T-helper 22 cell (primary cell): Measurements from ENCODE around the gene COL27A1.
"Not testable (repeated sequence)": the region's sequence is repeated elsewhere in the genome, so short reads cannot be mapped to it uniquely, and the experiment has no call there.

Experiments
- DNase-seq: peaks from one replicate; pipeline ENCODE4 v3.0.0-alpha.2; 2020; ENCODE audit warnings: low read depth

Gene COL27A1

DNA sequence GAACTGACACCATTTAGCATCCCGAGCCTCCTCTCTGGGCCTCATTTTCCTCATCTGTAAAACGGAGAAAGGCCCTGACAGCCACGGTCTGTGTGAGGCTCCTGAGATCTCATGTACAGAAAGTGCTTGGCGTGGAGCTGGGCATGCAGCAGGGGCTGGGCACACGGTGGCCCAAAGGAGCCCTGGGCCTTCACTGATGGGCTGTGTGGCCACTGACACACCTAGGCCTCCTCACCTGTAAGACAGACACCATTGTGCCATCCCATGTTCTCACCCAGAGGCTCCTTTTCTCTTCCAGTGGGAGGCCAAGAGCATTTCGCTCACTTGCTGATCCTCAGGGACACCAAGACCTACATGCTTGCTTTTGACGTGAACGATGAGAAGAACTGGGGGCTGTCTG lies 169.2 kb downstream of the COL27A1 start:
- DNase-seq, result no peak

DNA sequence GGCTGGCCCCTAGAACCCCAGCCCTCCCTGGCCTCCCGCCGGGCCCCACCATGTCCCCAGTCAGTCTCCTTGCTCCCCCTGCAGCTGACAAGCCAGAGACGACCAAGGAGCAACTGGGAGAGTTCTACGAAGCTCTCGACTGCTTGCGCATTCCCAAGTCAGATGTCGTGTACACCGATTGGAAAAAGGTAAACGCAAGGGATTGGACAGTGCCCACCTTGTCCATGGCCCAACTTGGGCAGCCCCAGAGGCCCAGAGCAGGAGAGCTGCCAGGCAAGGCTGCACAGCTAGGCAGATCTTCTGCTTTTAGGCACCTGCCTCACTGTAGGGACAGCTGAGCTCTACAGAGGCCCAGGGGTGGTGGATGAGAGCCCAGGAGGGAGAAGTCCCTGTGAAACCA lies 169.6 kb downstream of the COL27A1 start:
- DNase-seq, result not testable (repeated sequence)

DNA sequence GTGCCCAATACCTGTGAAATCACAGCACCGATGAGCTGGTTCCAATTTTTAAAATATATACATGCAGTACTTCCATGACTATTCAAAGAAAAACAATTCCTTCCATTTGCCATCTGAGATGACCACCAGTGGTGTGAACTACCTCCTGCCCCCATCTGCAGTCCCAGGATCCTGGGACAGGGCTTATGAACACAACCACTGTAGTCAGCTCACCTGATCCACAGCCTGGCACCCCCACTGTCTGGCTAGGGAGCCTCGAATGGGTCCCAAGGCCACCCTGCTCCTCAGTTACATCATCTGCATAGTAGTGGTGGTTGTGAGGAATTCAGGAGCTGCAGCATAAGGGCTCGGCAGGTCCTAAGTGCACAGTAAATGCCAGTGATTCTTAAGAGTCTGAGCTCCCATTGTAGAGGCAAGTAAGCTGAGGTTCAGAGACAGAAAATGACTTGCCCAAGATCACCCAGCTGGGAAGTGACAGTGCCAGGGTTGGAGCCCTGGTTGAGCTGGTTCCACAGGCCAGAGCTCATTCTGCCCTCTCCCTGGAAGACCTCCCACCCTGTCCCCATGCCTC lies 170.4 kb downstream of the COL27A1 start:
- DNase-seq, result not testable (repeated sequence)

DNA sequence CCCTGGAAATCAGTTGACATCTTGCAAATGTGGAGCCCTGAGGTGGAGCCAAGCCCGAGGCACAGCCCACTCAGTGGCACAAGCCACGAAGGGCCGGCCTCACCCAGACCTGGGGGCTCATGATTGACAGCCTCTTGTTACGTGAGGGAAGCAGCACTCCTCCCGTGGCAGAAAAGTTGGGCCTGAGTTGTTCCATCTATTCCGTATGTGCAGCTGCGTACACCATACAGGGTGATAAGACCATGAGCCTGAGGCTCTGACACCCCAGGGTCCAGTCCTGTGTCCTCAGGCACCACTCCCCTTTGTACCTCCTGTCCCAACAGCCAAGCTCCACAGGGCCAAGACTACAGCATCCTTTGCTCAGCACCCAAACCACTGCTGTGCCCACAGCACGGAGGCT lies 172.4 kb downstream of the COL27A1 start:
- no peak for DNase-seq

DNA sequence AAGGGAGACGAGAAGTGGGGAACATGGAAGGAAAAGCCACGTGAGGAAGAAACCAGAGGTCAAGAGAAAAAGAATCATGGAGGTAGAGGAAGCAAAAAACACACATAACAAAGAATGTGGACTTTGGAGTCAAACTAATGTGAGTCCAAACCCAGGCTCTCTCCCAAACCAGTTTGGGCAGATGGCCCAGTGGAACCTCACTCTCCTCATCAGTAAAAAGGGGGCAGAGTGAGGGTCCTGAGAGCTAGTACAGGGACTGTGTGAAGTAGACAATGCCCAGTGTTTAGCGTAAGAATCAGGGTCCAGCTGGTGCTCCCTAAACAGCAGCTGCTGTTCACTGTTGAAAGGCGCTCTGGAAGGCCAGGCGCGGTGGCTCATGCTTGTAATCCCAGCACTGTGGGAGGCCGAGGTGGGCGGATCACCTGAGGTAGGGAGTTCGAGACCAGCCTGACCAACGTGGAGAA lies 173.1 kb downstream of the COL27A1 start:
- DNase-seq, result not testable (repeated sequence)

DNA sequence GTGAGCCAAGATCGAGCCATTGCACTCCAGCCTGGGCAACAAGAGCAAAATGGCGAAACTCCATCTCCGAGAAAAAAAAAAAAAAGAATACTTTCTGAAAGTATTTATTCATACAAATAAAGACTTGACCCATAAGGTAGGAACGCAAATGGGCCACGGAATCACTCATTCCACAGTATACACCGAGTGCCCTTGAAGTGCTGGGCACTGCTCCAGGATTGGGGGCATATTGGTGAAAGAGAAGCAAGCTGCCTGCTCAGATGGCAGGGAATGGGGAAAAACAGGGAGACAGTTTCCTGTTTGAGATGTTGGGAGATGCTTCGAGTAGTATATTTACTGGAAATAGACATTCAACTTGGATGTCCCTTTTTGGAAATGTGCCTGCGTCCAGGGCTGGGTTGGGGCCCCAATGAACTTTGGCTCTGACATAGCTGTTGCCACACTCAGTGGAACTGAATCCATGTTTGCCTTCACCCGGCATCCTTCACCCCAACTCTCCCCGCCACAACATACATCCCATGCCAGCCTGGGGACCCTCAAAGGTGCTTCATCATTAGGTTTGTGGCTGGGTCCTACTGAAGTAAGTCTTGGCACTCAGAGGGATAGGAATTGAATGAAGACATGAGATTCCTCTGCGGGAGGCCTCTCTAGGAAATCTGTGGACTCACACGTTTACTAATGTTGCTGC lies 173.7 kb downstream of the COL27A1 start:
- not testable (repeated sequence) for DNase-seq

DNA sequence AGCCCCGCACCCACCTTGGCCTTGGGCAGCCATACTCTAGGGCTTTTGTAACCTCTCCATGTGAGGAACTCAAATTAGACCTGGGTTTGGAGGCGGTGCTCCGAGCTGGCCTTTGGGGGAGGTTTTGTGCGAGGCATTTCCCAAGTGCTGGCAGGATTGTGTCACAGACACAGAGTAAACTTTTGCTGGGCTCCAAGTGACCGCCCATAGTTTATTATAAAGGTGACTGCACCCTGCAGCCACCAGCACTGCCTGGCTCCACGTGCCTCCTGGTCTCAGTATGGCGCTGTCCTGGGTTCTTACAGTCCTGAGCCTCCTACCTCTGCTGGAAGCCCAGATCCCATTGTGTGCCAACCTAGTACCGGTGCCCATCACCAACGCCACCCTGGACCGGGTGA lies 174.3 kb downstream of the COL27A1 start, which contains the start of gene ORM2:
Gene ORM2 (plus strand): TSS at position 245 of the 398 bp plus-strand sequence. CDS start 36 bp downstream, at position 281.
- not testable (repeated sequence) for DNase-seq

DNA sequence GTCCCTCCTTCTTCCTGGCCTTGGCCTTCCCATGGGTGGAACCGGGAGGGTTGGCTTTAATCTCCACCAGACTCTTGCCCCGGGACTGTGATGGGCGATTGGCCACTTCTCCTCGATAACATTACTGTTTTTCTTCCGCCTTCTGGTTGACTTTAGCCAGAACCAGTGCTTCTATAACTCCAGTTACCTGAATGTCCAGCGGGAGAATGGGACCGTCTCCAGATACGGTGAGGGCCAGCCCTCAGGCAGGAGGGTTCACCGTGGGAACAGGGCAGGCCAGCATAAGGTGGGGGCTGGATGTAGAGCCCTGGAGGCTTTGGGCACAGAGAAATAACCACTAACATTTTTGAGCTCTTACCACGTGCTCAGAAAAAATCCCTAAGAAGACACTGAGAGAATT lies 175.3 kb downstream of the COL27A1 start:
- no peak for DNase-seq

DNA sequence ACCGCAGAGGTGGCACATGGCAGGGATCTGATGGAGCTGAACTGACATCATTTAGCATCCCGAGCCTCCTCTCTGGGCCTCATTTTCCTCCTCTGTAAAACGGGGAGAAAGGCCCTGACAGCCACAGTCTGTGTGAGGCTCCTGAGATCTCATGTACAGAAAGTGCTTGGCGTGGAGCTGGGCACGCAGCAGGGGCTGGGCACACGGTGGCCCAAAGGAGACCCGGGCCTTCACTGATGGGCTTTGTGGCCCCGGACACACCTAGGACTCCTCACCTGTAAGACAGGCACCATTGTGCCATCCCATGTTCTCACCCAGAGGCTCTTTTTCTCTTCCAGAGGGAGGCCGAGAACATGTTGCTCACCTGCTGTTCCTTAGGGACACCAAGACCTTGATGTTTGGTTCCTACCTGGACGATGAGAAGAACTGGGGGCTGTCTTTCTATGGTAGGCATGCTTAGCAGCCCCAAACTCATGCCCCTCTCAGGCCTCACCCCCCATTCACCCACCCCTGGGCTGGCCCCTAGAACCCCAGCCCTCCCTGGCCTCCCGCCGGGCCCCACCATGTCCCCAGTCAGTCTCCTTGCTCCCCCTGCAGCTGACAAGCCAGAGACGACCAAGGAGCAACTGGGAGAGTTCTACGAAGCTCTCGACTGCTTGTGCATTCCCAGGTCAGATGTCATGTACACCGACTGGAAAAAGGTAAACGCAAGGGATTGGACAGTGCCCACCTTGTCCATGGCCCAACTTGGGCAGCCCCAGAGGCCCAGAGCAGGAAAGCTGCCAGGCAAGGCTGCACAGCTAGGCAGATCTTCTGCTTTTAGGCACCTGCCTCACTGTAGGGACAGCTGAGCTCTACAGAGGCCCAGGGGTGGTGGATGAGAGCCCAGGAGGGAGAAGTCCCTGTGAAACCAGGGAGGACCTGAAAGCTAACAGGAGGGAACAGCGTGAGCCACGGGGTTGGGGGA lies 176.2 kb downstream of the COL27A1 start:
- DNase-seq, result not testable (repeated sequence)

DNA sequence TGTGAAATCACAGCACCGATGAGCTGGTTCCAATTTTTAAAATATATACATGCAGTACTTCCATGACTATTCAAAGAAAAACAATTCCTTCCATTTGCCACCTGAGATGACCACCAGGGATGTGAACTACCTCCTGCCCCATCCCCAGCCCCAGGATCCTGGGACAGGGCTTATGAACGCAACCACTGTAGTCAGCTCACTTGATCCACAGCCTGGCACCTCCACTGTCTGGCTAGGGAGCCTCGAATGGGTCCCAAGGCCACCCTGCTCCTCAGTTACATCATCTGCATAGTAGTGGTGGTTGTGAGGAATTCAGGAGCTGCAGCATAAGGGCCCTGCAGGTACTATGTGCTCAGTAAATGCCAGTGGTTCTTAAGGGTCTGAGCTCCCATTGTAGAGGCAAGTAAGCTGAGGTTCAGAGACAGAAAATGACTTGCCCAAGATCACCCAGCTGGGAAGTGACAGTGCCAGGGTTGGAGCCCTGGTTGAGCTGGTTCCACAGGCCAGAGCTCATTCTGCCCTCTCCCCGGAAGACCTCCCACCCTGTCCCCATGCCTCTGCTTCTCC lies 177.2 kb downstream of the COL27A1 start:
- not testable (repeated sequence) for DNase-seq

DNA sequence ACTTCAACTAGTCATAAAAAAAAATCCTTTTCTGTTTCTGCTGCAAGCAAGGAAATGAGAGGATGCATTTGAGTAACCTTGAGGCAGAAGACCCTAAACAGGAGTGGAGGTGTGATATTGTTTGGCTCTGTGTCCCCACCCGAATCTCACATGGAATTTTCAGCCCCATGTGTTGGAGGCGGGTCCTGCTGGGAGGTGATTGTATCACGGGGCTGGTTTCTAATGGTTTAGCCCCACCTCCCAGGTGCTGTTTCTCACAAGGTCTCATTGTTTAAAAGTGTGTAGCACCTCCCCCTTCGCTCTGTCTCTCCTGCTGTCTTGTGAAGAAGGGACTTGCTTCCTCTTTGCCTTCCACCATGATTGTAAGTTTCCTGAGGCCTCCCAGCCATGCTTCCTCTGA lies 178.4 kb downstream of the COL27A1 start:
- not testable (repeated sequence) for DNase-seq

DNA sequence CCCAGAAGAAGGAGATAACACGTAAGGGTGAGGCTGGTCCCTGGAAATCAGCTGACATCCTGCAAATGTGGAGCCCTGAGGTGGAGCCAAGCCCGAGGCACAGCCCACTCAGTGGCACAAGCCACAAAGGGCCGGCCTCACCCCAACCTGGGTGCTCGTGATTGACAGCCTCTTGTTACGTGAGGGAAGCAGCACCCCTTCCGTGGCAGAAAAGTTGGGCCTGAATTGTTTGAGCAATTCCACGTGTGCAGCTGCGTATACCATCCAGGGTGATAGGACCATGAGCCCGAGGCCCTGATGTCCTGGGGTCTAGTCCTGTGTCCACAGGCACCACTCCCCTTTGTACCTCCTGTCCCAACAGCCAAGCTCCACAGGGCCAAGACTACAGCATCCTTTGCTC lies 179.2 kb downstream of the COL27A1 start:
- no peak for DNase-seq

DNA sequence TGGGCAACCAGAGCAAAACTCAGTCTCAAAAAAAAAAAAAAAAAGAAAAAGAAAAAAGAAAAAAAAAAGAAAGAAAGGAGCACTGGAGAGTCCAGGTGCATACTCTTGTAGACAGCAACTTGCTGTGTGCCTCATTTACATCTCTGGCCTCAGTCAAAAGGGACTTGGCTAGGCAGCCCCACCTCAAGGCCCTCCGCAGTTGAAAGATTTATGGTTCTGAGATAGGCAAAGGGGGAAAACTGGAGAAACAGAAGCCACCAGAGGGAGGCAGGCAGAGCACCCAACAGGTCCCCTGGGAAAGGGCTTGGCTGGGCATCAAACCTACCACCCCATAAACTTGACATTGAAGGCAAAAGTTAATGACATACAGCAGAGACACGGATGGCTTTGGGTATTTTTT lies 180.4 kb downstream of the COL27A1 start:
- no peak for DNase-seq

DNA sequence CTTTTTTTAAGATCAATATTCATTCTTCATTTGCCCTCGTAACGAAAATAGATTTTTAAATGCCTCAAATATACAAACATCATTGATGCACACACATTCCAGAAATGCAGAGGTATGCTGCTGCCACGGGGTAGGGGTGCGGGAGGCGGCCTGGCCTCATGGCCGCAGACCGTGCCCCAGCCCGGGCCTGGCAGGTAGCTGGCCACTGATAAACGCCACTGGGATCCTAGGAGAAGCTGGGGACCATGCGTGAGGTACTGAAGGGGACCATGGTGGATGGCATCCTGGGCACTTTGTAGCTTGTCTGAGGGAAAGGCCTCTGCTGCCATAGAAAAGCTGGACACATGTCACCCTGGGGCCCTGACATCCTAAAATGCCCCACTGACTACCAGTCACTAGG lies 180.8 kb downstream of the COL27A1 start:
- DNase-seq, result no peak

DNA sequence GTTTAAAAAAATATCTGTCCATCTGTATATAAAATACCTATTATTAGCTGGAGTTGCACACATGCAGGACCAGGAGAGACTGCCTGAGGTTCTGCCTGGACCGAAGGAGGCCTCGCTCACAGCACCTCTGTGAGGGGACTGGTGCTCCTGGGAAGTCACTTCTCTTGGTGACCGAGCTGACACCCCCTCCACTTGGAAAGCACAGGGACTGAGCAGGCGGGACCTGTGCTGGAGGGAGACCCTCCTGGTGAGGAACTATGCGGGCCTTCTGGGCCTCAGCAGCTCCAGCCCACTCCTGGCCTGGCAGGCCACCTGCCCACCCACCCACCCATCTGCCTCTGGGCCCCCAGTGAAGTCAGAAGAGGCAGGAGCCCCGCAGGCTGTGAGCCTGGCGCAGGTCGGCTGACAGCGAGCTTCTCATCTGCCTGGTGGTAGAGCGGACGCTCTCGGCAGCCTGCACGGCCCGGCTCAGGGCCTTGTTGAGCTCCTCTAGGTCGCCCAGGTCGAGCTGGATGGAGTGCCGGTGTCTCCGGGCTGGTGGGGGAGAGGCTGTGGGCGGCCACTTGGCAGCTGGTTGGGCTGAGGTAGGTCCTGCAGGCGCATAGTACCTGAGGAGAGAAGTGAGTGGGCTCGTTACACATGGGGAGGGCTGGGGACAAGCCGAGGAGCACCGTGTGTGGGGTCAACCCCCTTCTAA lies 181.5 kb downstream of the COL27A1 start:
- DNase-seq, result no peak

DNA sequence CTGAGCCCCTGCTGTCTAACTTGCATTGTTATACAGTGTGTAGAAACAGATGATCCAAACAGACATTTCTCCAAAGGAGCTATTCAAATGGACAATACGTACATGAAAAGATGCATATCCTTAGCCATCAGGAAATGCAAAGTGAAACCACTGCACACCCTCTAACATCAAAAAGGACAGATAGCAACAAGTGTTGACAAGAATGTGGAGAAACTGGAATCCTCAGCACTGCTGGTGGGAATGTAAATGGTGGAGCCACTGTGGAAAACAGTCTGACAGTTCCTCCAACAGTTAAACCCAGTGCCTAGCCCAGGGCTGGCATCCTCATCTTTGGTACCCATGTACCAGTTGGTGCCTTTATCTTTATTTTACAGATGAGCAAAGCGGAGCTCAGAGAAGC lies 182.8 kb downstream of the COL27A1 start:
- DNase-seq, result no peak

DNA sequence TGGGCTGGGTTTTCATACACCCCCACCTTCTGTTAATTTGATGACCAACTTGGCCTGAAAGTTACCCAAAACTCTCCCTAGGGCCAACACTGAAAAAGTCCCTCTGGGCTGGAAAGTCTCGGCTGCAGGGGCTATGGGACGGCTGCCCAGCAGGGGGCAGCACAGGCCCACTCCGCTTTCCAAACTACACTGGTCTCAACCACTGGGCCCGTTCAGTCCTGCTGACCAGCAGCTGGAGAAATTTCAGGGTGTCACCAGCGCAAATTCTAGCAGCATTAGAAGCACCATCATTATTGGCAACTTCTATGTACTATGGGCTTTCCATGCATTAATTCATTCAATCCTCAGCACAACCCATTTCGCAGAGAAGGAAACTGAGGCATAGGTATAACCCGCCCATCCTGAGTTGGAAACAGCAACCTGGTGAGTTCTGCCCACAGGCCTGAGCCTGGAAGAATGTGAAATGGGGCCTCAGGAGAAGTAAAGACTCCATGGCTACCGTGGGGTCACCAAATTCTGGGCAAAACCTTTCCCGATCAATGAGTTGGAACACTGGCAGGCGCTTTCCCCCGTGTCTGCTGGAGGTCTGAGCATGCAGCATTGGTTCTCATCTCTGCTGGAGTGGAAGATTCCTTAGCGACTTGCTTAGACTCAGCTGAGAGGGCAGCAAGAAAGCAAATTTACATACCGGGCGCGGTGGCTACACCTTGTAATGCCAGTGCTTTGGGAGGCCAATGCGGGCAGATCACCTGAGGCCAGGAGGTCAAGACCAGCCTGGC lies 184.0 kb downstream of the COL27A1 start:
- no peak for DNase-seq

DNA sequence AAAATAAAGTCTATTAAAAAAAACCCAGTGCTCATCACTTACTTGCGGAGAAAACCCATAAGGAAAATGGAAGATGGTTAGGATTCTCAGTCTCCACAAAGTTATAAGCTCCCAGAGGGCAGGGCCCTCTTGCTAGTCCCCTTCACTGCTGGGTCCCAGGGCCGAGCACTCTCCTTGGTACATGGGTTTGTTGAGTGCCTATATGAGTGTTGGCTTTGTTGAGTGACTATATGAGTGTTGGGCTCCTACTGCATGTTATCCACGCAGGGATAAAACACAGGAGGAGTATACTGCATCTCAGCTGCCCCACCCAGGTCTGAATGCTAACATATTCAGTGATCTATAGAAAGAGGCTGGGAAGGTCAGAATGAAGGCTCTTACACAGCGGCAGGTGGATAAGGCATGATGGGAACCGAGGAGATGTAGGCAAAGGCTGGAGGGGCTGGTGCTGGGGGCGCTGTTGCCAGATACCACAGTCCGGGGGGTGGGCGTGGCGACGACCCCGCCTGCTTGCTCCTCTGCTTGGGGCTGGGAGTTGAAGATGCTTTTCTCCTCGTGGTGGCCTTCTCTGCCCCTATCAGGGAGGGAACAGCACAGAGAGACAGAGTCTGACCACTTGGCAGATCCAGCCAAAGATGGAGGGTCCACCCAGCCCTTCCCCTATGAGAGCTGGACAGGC lies 186.0 kb downstream of the COL27A1 start:
- no peak for DNase-seq

DNA sequence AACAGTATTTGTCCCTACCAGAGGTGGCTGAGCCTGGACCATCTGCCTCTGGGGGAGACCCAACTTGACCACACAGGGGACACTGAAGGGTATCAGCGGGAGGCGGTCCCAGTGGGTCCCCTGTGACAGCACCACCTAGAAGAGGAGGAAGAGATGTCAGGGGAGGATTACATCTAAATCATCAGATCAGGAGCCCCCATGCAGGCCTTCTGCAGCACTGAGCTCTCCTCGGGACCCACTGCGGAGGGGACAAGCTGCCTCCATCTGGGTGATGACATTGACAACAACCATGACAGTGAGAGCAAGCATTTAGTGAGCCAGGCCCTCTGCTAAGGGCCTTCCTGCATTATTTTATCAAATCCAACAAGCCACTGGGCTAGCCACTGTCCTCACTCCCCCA lies 186.7 kb downstream of the COL27A1 start:
- no peak for DNase-seq

DNA sequence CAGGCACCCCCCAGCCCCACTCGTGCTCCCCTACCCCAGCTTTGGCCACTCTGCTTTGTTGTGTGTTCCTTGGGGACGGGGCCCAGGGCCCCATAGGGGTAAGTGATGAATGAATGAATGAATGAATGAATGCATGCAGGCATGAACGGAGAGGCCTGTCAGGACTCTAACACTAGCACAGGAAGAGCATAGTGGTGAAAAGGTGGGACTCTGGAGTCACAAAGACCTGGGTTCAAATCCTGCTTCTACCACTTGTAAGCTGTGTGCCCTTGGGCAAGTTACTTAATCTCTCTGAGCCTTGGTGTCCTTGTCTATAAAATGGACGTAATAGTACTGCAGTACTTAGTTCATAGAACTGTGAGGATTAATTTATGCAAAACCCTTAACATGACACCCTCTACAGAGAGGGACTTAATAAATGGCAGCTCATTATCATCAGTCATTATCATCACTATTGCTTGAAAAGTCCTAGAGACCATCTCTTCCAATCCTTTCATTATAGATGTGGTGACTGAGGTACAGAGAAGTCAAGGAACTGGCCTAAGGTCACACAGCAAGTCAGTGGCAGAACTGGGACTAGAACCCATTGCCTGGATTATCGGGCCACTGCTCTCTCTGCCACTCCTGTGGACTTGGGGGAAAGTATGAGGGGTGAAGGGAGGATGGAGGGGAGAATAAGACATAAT lies 187.6 kb downstream of the COL27A1 start:
- no peak for DNase-seq
